OCI-LY7 (cell line): Measurements from ENCODE around the gene CKMT1B.
"Not testable (repeated sequence)": the region's sequence is repeated elsewhere in the genome, so short reads cannot be mapped to it uniquely, and the experiment has no call there.

ENCODE experiments used
- CTCF ChIP-seq: fragments of 200-600 bp; sonication (generic); conservative IDR thresholded peaks from 2 replicates; pipeline ENCODE4 v1.5.1; 2014; ENCODE audit warnings: mild to moderate bottlenecking, antibody characterized with exemption, low read length, moderate library complexity, mixed read lengths
- EZH2phosphoT487 ChIP-seq: fragments of 200-600 bp; sonication (generic); IDR thresholded peaks from 2 replicates; pipeline ENCODE4 v1.6.1; 2018; ENCODE audit warnings: low read depth, borderline replicate concordance, mild to moderate bottlenecking, mixed run types, antibody characterized with exemption, low read length, moderate library complexity, mixed read lengths

GRCh38 chr15:43602233-43602632 is 8.4 kb downstream of the CKMT1B start:
- TF ChIP-seq CTCF, EZH2phosphoT487: not testable (repeated sequence)
